WERI-Rb-1 (cell line): Measurements from ENCODE around the gene SPDYC.

Experiments used
- DNase-seq: peaks from one replicate; pipeline ENCODE4 v3.0.0-alpha.2; 2020
- H3K27ac ChIP-seq: fragments of 250-450 bp; sonication (Bioruptor Pico); 2 replicates; pipeline ENCODE4 v1.5.1; 2020; ENCODE audit warnings: mild to moderate bottlenecking, moderate library complexity
- H3K27me3 ChIP-seq: fragments of 250-450 bp; sonication (Bioruptor Pico); 2 replicates; pipeline ENCODE4 v1.5.1; 2021; ENCODE audit warnings: mild to moderate bottlenecking, low read depth, moderate library complexity; ENCODE audit not compliant: insufficient read depth, severe bottlenecking
- H3K36me3 ChIP-seq: fragments of 250-450 bp; sonication (Bioruptor Pico); 2 replicates; pipeline ENCODE4 v1.5.1; 2020; ENCODE audit warnings: mild to moderate bottlenecking, moderate library complexity
- H3K4me3 ChIP-seq: 2 replicates; pipeline ENCODE4 v1.5.1; 2011; ENCODE audit warnings: low read depth, mild to moderate bottlenecking, control low read depth, low read length
- H3K9me3 ChIP-seq: fragments of 250-450 bp; sonication (Bioruptor Pico); 2 replicates; pipeline ENCODE4 v1.5.1; 2021; ENCODE audit warnings: mild to moderate bottlenecking, moderate library complexity; ENCODE audit not compliant: severe bottlenecking
- TF ChIP-seq, protein P1 (sequence below): IDR thresholded peaks from 2 replicates; pipeline ENCODE4 v1.5.1; 2011; ENCODE audit warnings: low read depth, mild to moderate bottlenecking, control low read depth, inconsistent platforms, low read length

Gene SPDYC

DNA sequence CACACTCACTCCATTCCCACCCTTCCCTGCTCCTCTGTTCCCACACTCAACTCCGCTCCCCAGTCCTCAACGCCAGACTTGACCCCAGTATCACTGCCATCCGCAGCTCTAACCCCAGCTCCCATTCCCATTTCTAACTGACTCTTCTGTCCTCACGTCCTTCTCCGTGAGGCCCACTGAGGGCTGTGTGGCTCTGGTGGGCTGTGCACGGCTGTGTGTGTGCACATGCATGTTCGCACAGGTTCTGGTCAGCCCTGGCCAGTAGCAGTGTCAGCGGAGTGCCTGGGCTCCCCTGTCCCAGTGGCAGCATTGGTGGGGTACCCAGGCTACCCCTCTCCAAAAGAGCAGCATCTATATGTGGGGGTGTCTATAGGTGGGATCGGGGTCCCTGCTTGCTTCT lies 16.7 kb downstream of the SPDYC start:
- no peak for DNase-seq
- Histone ChIP-seq H3K27ac (no peak overlapping the region), H3K9me3 (no peaks in the 10 kb centered on the region), H3K27me3 (no peaks in the 10 kb centered on the region), H3K36me3 (peaks cover 40% of the 10 kb centered on the region), H3K4me3 (no peak overlapping the region)
- TF ChIP-seq, protein P1, sequence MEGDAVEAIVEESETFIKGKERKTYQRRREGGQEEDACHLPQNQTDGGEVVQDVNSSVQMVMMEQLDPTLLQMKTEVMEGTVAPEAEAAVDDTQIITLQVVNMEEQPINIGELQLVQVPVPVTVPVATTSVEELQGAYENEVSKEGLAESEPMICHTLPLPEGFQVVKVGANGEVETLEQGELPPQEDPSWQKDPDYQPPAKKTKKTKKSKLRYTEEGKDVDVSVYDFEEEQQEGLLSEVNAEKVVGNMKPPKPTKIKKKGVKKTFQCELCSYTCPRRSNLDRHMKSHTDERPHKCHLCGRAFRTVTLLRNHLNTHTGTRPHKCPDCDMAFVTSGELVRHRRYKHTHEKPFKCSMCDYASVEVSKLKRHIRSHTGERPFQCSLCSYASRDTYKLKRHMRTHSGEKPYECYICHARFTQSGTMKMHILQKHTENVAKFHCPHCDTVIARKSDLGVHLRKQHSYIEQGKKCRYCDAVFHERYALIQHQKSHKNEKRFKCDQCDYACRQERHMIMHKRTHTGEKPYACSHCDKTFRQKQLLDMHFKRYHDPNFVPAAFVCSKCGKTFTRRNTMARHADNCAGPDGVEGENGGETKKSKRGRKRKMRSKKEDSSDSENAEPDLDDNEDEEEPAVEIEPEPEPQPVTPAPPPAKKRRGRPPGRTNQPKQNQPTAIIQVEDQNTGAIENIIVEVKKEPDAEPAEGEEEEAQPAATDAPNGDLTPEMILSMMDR = no peak

DNA sequence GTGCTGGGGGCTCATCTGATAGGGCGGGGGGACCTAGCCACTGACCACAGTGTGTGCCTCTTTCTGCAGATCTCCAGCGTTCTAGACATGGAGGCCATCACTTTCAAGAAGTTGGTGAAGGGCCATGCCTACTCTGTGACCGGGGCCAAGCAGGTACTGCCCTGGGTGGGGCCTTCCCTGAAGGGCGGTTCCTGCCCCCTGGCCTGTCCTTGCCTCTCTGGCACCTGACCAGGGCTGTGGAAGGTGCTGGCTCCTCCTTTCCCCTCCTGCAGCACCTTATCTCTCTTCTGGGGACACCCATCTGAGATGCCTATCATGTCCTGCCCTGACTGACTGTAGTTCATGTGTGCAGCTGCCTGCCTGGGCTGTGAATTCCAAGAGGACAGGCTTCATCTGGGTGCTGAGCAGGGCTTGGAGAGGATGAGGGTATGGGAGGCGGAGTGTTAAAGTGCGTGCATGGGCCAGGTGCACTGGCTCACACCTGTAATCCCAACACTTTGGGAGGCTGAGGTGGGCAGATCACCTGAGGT lies 17.2 kb downstream of the SPDYC start:
- Histone ChIP-seq H3K27me3 (no peaks in the 10 kb centered on the region), H3K27ac (no peak overlapping the region), H3K4me3 (no peak overlapping the region), H3K9me3 (no peaks in the 10 kb centered on the region), H3K36me3 (peaks cover 45% of the 10 kb centered on the region)
- TF ChIP-seq, protein P1 = no peak
- no peak for DNase-seq

DNA sequence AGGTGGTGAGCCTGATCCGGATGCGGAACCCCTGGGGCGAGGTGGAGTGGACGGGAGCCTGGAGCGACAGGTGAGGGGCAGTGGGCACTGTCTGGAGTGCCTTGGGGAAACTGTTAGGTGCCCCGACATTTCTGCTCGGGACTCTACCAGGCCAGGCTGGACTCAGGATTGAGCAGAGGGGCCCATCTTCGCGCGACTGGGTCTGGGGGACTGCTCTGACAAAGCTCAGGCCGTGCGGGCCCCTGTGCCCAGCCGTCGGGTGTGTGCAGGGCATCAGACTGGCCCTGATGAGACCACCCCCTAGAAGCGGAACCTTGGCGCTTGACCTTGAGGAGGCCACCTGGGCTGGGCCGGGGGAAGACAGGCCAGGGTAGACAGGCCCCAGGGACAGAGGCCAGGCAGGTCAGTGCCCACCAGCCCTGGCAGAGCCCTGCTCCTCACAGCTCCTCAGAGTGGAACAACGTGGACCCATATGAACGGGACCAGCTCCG lies 18.0 kb downstream of the SPDYC start:
- no peak for DNase-seq
- Histone ChIP-seq H3K36me3 (peaks cover 46% of the 10 kb centered on the region), H3K9me3 (no peaks in the 10 kb centered on the region), H3K4me3 (no peak overlapping the region), H3K27me3 (no peaks in the 10 kb centered on the region), H3K27ac (no peak overlapping the region)
- TF ChIP-seq, protein P1 = no peak

DNA sequence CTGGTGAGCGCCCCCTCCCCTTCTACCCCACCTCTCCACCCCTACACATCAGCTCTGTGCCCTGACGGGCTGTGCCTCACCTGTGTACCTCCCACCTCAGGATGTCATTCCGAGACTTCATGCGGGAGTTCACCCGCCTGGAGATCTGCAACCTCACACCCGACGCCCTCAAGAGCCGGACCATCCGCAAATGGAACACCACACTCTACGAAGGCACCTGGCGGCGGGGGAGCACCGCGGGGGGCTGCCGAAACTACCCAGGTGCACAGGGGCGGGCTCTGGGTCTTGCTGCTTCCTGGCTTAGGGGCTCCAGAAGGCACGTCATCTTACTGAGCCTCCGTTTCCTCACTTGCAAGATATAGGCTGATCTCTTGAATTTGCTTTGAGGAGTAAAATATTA lies 18.5 kb downstream of the SPDYC start:
- H3K27ac ChIP-seq = no peak overlapping the region
- TF ChIP-seq, protein P1 = no peak
- peaks cover 46% of the 10 kb centered on the region for H3K36me3 ChIP-seq
- no peaks in the 10 kb centered on the region for H3K9me3 ChIP-seq
- no peak overlapping the region for H3K4me3 ChIP-seq
- H3K27me3 ChIP-seq = no peaks in the 10 kb centered on the region
- no peak for DNase-seq

DNA sequence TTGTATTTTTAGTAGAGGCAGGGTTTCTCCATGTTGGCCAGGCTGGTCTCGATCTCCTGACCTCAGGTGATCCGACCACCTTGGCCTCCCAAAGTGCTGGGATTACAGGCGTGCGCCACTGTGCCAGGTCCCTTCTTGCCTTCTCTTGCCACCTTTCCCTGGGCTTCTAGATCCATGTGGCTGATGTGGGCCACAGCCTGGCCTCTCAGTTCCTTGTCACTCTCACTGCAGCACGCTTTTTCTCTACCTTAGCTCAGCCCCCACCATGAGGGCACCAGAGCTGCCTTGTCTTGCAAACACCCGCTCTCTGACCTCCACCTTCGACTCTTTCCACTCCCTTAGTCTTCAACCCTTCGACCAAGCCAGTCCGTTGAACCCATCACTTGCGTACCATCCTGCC lies 19.2 kb downstream of the SPDYC start:
- no peak for DNase-seq
- Histone ChIP-seq H3K4me3 (no peak overlapping the region), H3K9me3 (no peaks in the 10 kb centered on the region), H3K36me3 (peaks cover 49% of the 10 kb centered on the region), H3K27me3 (no peaks in the 10 kb centered on the region), H3K27ac (no peak overlapping the region)
- TF ChIP-seq, protein P1 = no peak

DNA sequence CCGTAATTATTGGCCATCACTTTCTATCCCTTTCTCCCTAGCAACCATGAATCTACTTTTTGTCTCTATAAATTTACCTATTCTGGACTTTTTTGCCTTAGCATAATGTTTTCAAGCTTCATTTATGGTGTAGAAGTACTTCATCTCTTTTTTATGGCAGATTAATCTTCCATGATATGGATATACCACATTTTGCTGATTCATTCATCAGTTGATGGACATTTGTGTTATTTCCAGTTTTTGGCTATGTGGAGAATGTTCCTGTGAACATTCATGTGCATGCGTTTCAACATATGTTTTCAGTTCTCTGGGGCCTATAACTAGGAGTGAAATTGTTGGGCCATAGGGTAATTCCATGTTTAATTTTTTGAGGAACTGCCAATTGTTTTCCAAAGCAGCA lies 24.5 kb downstream of the SPDYC start:
- Histone ChIP-seq H3K27me3 (no peaks in the 10 kb centered on the region), H3K27ac (no peak overlapping the region), H3K9me3 (no peaks in the 10 kb centered on the region), H3K36me3 (peaks cover 33% of the 10 kb centered on the region), H3K4me3 (no peak overlapping the region)
- TF ChIP-seq, protein P1 = no peak
- no peak for DNase-seq
